T-helper 1 cell treated with Interleukin-12 subunit alpha and Interleukin-12 subunit beta and Interleukin-4 antibody, amounts not matched to agents 30 ng/mL and 1 ng/mL, for 36 hours (primary cell): ENCODE results near the gene MRGPRG. TPM values are rescaled to one million over a fixed set of nuclear protein-coding genes. Genes with fewer than 3 reads are reported as not detected.
"Not testable (repeated sequence)": the region's sequence is repeated elsewhere in the genome, so short reads cannot be mapped to it uniquely, and the experiment has no call there.

Source experiments
- intact Hi-C: fragments of 100-400 bp; cut with micrococcal nuclease; formaldehyde crosslinking; loops from one replicate; pipeline ENCODE4 v1.15.1; 2024
- total RNA-seq: library from RNA; stranded (reverse); gene quantifications from 2 replicates; pipeline ENCODE4 v1.2.3, GENCODE V29; 2022

The MRGPRG gene
- total RNA-seq, 1 donor from 2014 or later: not detected

GRCh38 chr11:3177931-3178330 is 40.7 kb downstream of the MRGPRG start:
- intact Hi-C loops: no loop called here

- intact Hi-C loops: no loop called here
These were observed 42.1 kb downstream of the MRGPRG start for GRCh38 chr11:3176487-3176886.

DNA sequence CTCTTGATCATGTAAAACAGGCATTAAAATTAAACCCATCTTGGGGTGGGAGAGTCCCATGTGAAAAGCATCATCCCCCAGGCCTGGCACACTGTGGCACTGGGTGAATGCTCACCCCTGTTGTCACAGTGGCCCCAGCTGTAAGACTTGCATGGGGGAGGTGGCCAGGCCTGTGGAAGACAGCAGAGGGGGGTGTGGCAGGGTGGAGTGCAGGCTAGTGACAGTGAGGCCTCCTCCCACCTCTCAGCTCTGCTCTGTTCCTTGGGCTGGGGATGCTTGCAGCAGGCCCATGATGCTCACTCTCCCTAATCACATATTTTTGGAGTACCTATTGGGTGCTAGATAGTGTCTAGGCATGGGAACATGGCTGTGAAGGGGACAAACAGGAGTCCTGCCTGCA is 43.4 kb downstream of the MRGPRG start:
- intact Hi-C loops: no loop called here

DNA sequence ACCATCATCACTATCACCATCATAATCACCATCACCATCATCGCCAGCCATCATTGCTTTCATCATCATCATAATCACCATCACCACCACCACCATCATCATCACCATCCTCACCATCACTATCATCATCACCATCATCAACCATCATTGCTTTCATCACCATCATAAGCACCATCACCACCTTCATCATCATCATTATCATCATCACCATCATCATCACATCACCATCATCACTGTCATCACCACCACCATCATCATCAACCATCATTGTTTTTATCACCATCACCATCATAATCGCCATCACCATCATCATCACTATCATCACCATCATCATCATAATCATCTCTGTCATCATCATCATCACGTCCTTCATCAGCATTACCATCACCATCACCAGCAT is 44.2 kb downstream of the MRGPRG start:
- intact Hi-C loops: no loop called here

DNA sequence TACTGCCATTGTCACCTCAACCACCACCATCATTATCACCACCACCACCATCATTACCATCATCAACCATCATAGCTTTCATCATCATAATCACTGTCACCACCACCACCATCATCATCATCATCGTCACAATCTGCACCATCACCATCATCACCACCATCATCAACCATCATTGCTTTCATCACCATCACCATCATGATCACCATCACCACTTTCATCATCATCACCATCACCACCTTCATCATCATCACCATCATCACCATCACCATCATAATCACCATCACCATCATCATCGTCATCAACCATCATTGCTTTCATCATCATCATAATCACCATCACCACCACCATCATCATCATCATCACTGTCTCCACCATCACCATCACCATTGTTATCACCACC is 44.8 kb downstream of the MRGPRG start:
- intact Hi-C loops: no loop called here

DNA sequence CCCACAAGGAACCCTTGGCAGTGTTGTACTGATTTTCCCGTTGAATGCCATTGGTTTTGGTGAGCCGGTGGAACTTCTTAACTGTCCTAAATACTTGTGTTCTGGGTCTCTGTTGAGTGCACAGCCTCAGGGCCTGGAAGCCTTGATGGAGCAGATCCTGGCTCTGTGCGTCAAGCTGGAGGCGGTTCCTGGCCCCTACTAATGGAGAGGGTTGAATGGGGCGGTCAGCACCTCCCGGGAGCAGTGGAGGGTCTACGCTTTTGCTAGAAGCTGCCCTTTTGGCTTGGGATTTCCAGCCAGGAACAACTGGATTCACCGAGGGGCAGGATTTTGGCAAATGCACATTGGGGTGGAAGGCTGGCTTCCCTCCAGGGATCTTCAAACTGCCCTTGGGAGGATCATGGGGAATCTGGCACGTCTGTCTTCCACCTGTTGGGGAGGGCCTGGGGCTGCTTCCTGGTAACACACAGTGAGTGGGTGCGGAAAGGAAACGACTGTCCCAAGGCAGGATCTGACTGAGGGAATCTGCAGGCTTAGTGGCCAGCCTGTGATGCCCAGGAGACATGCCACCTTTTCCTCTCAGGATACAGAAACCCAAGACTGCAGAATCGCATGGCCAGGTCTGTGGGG is 46.6 kb downstream of the MRGPRG start:
- intact Hi-C loops: no loop called here

DNA sequence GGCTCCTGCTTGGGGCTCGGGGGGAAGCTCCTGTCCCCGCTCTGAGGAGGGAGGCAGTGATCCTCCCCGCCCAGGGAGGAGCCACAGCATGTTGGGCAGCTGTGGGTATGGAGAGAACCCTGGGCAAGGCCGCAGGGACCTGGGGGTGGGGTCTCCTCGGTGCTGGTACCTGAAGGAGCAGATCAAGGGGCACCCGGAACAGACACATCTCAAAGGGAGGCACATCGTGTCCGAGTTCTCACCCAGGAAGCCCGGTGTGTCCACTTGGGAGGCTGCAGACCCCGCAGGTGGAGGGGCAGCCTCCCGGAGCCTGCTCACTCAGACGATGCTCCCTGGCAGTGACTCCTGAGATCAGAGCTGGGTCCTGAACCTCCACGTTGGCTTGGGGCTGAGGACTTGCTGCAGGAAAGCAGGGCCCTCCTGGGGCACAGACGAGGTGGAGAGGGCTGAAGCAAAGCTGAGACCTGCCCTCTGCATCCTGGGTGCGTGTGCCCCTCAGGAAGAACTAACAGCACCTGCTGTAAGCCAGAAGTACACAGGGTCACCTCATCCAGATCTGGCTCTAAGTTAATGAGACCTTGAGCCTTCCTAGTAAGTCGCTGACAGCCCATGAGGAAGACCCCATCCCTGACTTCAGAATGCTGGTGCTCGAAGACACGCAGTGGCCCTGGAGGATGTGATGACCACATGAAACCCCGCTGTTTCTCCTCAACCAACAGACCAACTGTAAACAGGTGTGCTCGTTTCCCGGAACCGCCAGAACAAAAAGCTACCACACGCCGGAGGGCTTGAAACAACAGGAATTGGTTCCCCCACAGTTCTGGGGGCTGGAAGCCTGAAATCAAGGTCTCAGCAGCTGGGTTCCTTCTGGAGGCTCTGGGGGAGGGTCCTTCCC is 47.6 kb downstream of the MRGPRG start:
- intact Hi-C loops: no loop called here

DNA sequence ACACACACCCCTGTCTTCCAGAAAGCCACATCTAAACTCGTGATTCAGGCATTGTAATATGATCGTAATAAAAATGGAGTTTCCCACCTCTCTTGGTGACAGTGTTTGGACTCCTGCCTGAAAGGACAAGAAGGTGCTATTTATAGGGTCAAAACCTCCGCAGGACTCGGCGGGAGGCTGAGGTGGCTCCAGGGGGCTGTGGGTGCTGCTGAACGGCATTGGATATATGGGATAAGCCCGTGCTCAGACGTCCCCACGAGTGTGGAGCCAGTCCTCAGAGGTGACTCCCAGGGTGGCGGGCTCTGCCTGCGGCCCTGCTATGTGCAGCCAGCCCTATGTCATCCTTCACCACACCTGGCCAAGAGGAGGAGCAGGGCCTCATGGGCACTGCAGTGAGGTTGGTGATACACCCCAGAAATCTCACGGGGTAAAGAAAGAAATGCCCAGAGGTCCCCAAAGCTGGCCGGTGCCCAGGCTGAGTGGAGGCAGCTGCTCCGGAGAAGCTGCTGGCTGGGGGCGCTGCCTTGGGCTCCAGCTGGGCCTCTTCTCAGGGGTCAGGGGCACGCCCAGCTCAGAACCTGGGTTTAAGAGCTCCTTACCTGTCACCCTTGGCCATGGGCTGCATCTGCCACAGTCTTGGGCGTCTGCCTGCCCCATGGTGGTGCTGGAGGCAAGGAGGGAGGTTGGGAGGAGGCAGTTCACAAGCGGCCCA is 48.4 kb downstream of the MRGPRG start:
- intact Hi-C loops: no loop called here

DNA sequence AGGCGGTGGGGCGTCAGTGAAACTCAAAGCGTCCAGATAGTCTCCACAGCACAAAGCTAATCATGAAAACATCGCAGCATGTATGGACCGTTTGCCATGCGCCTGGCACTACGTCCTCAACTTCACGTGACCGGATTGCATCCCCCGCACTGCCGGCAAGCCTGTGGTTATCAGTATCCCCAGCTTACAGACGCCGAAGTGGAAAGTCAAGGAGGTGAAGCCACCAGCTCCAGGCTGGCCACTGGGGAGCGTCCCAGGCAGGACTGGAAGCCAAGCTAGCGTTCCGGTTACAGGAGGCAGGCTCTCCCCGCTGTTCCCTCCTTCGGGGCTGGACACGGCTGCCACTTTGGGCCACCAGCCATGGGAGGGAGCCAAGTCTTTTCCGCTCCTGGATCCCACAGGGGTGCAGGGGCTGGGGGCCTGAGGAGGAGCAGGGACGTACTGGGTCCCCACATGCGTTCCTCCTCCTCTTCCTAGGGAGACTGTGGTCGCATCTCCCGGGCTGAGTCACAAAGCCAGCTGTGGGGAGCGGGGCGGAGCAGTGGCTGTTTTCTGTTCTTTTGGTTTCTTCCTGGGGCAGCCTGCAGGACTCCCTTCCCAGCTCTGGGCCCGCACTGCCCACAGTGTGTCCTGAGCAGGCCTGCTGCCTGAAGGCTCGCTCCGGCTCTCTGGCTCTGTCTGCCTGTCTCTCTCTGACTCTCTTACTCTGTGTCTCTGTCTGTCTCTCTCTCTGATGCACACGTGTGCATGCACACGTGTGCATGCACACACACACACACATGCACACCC is 49.2 kb downstream of the MRGPRG start:
- intact Hi-C loops: no loop called here

DNA sequence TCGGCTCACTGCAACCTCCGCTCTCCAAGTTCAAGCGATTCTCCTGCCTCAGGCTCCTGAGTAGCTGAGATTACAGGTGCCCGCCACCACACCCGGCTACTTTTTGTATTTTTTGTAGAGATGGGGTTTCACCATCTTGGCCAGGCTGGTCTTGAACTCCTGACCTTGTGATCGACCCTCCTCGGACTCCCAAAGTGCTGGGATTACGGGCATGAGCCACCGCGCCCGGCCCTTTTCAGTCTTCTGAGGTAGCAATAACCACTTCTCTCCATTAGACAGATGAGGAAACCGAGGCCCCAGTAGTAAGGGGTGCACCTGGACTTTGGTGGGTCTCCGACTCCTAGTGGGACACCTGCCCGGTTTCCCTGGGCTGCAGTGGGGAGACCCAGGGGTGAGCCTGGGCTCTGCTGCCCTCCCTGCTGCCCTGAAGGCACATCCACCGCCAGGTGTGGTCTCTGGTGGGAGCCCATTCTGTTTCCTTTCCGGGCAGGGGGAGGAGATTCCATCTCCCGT is 49.8 kb downstream of the MRGPRG start:
- intact Hi-C loops: not testable (repeated sequence)

Other genes with a start within 250 kb of the MRGPRG start
- 301 and 313 TPM in 2 replicates for gene NAP1L4, start 226.5 kb downstream of the MRGPRG start, total RNA-seq
- gene CARS1, start 161.4 kb downstream of the MRGPRG start, total RNA-seq: 84.1 and 95.9 TPM in 2 replicates
- gene OSBPL5, start 53.5 kb downstream of the MRGPRG start, total RNA-seq: 1.6 and 3.4 TPM in 2 replicates
- gene MRGPRE, start 13.6 kb upstream of the MRGPRG start, total RNA-seq: not detected in 2 replicates
- 33.4 and 35.7 TPM in 2 replicates for gene ZNF195, start 160.3 kb upstream of the MRGPRG start, total RNA-seq